HG03432 (cell line): ENCODE data around the gene SLC5A9.
A peak's percentile ranks its signal among the peaks of the same experiment; 100 is the strongest.
"Not testable (repeated sequence)": the region's sequence is repeated elsewhere in the genome, so short reads cannot be mapped to it uniquely, and the experiment has no call there.

Source experiments
- ATAC-seq: cut with Tn5 transposase; IDR thresholded peaks from one replicate; pipeline ENCODE4 v1.9.1; 2021; ENCODE audit warnings: mild to moderate bottlenecking, moderate library complexity; ENCODE audit not compliant: unreplicated experiment

The SLC5A9 gene

DNA sequence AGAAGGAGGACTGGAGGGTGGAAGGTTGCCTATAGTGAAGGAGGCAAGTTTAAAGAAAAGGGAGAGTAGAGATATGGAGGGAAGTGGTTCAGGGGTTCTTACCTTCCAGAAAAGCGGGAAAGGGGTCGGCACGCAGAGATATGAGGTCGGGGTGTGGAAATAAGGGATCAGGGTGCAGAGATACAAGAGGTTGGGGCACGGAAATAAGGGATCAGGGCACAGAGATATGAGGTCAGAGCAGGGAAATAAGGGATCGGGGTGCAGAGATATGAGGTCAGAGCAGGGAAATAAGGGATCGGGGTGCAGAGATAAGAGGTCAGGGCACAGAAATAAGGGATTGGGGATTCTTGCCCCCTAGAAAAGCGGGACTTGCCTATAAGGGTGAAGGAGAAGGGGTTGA, 9.1 kb upstream of the SLC5A9 start:
- not testable (repeated sequence) for ATAC-seq

DNA sequence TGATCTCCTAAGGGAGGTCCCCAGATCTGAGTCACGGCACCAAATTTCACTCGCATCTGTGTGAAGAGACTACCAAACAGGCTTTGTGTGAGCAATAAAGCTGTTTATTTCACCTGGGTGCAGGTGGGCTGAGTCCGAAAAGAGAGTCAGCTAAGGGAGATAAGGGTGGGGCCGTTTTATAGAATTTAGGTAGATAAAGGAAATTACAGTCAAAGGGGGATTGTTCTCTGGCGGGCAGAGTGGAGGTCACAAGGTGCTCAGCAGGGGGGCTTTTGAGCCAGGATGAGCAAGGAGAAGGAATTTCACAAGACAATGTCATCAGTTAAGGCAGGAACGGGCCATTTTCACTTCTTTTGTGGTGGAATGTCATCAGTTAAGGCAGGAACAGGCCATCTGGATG, 8.2 kb upstream of the SLC5A9 start:
- ATAC-seq, result not testable (repeated sequence)

DNA sequence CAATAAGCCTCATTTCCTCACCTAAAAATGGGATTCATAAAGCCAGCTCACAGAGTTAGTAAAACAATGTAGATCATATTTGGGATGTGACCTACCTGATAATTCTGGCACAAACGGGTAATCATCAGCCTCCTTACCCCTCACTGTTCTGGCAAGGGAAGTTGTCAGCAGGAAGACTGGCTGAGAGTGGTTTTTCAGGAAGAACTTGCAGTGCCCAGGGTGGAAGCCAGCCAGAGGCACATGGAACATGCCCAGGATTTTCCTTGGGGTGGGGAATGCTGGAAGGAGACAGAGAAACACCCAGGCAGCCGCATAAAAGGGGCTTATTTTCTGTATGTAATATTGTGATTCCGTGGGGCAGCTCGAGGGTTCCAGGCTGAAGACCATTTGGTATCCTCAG, 7.7 kb upstream of the SLC5A9 start:
- ATAC-seq, result no peak

DNA sequence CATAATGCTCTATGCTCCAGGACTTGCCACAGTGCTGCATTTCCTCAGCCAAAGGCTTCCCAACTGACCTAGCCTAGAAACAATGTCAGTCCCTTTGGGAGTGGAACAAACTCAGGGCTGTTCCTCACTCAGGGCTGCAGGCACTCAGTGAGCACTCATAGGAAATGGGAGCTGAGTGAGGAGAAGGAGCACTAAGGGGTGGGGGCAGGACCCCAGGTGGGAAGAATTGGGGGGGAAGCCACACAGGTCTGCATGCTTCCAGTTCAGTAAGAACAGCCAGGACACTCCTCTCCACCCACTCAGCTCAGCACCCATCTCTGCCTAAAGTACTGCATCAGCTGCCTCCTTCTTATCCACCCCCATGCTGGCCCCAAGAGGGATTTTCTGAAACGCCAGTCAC, 7.3 kb upstream of the SLC5A9 start:
- no peak for ATAC-seq

DNA sequence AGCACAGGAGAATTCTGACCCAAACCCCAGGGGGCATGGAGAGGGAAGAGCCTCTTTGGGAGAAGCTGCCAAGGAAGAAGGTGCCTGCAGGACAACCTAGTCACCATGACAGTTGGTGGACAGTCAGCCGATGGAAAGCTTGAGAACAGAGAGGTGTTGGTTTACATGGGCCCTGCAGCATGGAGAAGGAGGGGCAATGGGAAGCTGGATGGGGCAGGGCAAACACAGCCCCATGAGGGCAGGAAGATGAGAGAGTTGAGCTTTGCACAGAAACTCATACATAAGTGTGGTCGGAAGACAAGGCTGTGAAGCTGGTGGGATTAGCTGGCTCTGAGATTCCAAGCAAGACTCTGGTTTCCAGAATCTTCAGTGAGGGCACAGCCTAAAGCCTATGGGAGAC, 6.6 kb upstream of the SLC5A9 start:
- ATAC-seq, result no peak

DNA sequence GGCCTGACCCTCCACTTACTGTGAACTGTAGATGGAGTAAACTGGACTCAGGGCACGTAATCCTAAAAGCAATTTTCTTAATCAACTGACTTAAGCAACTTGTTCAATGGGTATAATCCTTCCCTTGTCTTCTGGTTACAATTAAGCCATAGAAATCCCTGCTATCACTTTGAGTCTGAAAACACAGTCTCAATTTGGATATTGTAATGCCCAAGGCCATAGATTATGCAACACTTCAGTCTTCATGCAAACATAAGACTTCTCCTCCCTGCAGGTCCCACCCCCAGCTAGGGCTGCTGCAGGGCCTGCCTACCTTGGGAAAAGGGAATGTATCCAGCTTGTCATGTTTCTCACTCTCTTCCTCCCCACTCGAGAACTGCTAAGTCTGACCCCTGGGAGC, 6.2 kb upstream of the SLC5A9 start:
- ATAC-seq, result no peak

DNA sequence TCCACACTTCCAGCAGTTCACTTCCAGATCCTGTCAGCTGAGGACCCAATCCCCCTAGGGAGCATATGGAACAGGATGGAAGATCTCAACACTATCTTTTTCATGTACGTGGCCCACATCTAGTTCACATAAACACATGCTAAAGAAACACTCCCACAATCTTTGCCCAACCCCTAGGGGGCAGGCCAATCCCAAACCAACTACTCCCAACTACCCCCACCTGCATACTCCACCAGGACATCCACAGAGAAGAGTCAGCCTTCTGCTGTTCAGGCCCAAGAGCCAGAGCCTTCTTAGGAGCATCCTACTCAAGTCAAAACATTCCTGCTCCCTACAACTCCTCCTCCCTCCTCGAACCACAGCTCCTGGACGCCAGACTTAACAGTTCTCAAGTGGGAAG, 5.6 kb upstream of the SLC5A9 start:
- no peak for ATAC-seq

DNA sequence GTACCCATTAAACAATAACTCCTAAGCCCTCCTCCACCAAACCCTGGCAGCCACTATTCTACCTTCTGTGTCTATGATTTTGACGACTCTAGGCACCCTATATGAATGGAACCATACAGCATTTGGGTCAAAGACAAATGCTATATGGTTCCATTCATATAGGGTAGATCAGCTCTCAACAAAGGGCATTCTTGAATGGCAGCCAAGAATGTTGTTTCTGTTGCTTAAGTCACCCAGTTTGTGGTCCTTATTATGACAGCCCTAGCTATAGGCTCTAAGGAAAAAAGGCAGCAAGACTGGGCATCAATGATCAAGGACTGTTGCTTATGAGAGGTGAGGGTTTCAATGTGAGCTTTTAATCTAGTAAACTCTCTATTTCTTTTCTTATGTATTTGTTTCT, 4.7 kb upstream of the SLC5A9 start:
- no peak for ATAC-seq

DNA sequence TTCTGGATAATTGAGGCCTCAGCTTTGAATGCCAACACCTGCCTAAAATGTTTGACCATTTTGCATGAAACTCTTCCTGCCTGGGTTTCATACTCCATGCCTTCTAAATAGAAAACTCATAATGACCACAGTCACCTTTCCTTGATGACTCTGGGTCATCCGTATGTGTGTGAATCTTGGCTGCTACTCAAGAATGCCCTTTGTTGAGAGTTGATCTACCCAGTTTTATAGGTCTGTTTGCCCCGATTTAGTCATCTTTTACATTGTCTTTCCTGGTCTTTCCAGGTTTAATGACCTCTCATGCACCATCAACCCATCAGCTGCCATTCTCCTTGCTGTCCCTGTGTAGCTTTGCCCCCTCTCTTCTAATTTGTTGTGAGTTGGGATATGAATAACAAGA, 2.7 kb upstream of the SLC5A9 start:
- ATAC-seq, result no peak

DNA sequence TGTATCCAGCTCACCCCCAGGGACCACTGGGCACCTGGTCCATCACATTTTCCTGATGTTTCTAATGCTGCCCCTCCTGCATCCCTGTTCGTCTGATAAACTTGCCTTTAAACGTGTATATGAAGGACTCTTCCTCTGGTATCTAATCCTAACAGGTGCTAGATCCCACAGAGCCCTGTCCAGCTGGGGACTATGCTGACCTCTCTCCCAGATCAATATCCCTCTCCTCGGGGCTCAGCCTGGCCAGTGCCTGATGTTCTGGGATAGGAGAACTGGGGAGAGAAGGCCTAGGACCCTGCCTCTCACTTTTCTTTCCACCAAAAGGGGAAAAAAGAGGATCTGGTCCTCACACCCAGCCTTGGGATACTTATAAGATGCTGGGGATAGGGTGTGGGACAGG, 1.4 kb upstream of the SLC5A9 start:
- ATAC-seq, result no peak

DNA sequence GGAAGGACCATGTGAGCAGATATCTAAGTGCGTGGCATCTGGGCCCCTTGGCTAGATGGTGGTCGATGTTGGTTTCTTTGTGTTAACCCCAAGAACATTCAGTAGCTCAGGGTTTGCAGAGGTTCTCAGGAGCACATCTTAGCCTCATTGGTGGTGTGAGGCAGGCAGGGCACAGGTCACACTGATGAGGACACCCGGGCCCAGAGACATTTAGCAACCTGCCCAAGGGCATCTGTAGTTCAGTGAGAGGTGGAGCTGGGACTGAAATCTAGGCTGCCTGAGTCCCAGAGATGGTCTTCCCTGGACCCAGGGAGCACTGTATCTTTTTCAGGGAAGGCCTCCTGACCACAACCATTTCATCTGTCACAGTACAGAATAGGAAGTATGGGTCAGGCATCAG, 859 bp upstream of the SLC5A9 start:
- no peak for ATAC-seq

DNA sequence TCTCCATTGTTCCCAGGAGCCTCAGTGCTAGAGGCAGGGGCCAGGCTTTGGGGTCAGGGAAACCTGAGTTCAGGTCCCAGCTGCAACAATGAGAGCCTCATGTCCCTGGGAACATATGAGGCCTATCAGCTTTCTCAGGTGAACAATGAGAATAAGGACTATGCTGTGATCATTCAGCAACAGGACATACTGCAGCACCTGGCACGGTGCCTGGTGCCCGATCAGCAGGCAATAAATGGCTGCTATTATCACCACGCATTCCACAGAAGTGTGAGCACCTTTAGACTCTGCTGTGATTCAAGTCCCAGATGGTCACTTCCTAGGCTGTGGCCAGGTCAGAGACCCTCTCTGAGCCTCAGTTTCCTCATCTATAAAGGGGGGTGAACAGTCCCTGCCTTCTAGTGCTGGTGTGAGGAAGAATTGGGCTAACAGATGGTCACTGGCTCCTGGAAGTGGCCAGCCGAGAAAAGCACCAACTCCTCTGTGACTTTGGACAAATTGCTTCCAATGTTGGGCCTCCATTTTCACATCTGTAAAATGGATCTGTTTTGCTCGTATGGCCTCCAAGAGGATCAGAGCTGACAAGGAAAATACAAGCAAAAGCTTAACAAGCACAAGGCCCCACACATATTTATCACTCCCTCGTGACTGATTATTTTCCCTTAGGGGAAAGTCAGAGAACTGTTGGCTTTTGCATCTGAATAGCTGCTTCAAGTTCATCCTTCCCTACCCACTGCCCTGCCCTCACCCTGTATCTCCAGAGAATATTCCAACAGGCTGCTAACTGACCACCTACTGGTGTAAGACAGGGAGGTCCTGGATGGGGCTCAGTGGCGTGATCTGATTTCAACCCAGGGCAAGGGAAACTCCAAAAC, 1.1 kb downstream of the SLC5A9 start:
- ATAC-seq, result no peak

DNA sequence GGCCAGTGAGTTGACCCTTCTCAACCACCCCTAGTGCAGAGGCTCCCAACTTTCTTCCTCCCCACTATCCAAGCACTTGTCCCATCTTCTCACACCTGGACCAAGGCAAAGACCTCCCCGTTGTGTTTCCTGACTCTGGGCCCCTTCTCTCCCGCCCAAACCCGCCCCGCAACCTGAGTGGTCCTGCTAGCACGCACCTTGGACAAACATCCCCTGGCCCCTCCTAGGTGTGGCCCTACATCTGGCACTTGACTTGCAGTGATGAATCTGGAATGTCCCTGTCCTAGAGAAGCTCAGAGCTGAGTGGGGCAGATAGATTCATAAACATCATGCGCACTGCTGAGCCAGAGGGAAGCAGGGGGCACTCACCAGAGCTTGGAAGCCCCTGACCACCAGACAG, 2.3 kb downstream of the SLC5A9 start:
- no peak for ATAC-seq

DNA sequence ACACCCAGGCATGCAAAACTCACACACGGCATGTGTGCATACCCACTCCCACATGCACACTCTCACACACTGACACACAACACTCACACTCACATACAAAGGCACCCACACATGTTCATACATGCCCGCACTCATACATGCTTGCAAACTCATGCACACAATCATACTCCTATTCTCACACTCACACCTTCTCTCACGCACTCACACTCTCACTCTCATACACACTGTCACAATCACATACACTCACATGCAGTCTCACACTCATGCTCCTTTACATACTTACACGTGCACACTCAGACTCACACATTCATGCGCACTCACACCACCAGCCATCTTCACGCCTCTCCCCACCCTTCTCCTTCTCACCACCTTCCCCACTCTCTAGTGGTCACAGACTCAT, 3.1 kb downstream of the SLC5A9 start:
- ATAC-seq, result no peak

DNA sequence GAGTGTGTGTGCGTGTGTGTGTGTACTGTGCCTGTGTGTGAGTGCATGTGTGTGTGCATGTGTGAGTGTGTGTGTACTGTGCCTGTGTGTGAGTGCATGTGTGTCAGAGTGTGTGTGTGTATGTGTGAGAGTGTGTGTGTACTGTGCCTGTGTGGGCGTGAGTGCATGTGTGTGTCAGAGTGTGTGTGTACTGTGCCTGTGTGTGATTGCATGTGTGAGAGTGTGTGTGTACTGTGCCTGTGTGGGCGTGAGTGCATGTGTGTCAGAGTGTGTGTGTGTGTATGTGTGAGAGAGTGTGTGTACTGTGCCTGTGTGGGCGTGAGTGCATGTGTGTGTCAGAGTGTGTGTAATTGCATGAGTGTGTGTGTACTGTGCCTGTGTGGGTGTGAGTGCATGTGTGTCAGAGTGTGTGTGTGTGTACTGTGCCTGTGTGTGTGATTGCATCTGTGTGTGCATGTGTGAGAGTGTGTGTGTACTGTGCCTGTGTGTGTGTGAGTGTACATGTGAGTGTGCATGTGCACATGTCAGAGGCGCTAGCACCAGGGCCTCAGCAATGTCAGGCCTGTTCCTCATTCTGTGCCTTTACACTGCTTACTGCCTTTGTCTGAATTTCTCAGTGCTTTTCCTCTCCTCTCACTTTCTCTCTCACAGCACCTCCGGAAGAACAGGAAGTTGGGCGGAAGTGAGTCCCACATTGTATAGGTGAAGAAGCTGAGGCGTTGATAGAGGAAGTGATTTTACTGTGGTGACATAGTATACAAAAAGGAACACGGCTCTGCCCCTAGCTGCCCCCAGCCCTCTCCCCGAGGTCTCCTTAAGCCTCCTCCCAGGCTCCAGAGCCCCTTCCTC, 4.9 kb downstream of the SLC5A9 start:
- peak; percentile 63 for ATAC-seq

DNA sequence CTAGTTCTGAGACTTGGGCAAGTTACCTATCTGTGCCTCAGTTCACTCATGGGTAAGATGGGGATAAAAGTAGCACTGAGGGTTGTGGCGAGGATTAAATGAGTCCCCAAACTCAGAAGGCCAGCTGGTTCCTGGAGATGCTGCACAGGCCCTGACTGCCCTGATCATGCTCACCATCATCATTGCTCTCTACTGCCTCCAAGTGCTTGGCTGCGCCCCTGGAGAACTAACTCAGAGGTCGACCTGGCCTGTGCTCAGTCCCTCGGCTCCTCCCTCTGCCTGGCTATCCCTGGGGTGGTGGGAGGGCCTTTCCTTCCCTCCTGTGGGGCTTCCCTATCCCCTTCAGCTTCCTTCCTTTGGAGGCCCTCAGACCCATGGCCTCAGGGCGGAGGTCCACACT, 5.6 kb downstream of the SLC5A9 start:
- no peak for ATAC-seq

DNA sequence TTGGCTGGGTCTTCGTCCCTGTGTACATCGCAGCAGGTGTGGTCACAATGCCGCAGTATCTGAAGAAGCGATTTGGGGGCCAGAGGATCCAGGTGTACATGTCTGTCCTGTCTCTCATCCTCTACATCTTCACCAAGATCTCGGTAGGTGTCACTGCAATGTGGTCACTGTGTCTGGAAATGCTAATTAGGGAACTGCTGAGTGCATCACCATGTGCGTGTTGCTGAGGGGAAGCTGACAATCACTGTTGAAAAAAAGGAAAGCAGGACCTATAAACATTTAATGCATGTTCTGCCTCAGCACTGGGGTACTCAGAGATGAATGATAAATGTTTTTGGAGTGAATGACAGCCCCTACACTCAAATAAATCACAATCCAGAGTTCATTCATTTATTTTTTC, 6.8 kb downstream of the SLC5A9 start:
- no peak for ATAC-seq

DNA sequence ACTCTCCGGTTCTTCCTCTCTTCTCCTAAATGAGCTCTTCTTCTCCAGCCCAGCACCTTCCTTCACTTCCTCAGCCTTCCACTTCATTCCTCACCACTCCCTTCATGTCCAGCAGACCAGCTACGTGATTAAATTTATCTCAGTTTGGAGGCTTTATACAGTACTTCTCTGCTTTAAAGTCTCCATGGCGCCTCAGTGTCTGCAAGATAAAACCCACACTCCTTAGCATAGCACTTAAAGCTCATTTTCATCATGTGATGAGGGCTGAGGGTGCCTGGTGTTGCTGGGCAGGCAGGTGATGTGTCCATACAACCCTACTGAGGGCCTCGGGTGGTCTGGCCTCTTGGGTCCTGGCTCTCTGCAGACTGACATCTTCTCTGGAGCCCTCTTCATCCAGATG, 7.7 kb downstream of the SLC5A9 start:
- ATAC-seq, result no peak

DNA sequence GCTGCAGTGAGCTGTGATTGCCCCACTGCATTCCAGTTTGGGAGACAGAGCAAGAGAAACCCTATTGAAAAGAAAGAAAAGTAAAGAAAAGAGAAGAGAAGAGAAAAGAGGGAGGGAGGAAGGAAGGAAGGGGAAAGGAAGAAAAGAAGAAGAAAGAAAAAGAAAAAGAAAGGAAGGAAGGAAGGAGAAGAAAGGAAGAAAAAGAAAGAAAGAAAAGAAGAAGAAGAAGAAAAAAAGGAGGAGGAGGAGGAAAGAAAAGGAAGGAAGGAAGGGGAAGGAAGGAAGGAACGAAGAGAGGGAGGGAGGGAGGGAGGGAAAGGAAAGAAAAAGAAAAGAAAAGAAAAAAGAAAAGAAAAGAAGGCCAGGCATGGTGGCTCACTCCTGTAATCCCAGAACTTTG, 10.2 kb downstream of the SLC5A9 start:
- no peak for ATAC-seq

DNA sequence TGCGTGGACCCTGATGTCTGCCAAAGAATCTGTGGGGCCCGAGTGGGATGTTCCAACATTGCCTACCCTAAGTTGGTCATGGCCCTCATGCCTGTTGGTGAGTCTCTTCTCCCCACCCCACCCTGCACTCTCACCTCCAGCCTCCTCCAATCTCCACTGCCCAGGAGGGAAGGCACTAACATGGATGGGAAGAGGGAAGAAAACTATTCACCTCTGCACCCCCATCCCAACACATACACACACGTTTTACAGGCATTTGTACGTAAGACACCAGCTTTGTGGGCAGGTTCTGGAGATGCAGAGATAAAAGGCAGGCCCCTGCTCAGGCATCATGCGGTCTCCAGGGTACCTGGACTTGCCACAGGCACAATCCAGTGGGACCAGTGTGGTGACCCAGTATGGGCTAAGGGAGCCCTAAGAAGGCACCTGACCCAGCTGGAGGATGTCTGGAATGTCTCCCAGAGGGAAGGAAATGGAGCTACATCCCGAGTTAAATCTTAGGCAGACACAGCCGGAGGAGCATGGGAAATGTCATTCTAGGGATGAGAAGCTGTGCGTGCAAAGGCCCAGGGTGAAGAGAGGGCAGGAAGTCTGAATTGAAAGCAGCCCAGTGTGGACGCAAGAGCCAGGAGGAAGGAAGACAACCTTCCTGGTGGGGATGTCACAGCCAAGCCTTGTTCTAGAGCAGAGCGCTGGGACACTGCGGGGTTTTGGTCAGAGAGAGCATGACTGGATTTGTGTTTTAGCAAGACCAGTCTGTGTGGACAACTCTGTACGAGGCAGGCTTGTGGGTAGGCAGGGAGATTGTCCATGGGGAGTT, 11.4 kb downstream of the SLC5A9 start:
- ATAC-seq, result no peak

DNA sequence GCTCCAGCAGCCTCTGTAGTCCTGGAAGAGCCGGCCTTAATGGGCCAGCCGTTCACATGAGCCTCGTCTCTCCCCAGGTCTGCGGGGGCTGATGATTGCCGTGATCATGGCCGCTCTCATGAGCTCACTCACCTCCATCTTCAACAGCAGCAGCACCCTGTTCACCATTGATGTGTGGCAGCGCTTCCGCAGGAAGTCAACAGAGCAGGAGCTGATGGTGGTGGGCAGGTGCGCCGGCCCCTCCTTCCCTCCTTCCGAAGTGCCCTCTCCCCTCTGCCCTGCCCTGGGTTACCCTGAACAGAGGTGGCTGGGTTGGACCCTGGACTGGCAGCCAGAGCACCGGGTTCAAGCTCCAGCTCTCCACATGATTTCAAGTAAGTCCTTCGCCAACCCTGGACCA, 13.1 kb downstream of the SLC5A9 start:
- no peak for ATAC-seq
